ENCODE measurements around the gene LDLRAD3.

- no peak for TF ChIP-seq POLR2A (IDR thresholded peaks at IDR 0.05; ENCODE audit: low read length)
- no peak for TF ChIP-seq GATA1 (IDR thresholded peaks at IDR 0.05; ENCODE audit: low read depth, low read length)
Observed at GRCh38 chr11:36148701-36149100, 204.8 kb downstream of the LDLRAD3 start.

Data from erythroblast (primary cell).